CD4-positive, alpha-beta T cell treated with Interleukin-1 beta for 1 hour (primary cell): Measurements from ENCODE around the gene BATF2.
A peak's percentile ranks its signal among the peaks of the same experiment; 100 is the strongest.
"Not testable (repeated sequence)": the region's sequence is repeated elsewhere in the genome, so short reads cannot be mapped to it uniquely, and the experiment has no call there.

Experiments
- DNase-seq, 2 donors: peaks; one replicate each; pipeline ENCODE4 v3.0.0-alpha.2; 2020 to 2022

BATF2 gene

GRCh38 chr11:64996710-64997380, at the start of gene BATF2:
Gene BATF2 (minus strand): TSS chr11:64996971. CDS start chr11:64996914, 57 bp downstream.
- peak in 1 of 2 donors; percentile 52 for DNase-seq

- no peak for DNase-seq
Observed at GRCh38 chr11:65045728-65046127, 49.0 kb upstream of the BATF2 start.

GRCh38 chr11:65045061-65045460, 48.3 kb upstream of the BATF2 start:
- no peak for DNase-seq

- DNase-seq: peak in 1 of 2 donors; percentile 43
Observed at GRCh38 chr11:65043881-65044501, 47.2 kb upstream of the BATF2 start.

GRCh38 chr11:65042891-65043290, 46.1 kb upstream of the BATF2 start:
- DNase-seq: no peak

- peak; percentile 89 to 90 for DNase-seq
Observed at GRCh38 chr11:65040847-65041622, 44.3 kb upstream of the BATF2 start, which contains the start of gene SAC3D1. Gene SAC3D1 (plus strand): TSS chr11:65041210. CDS start chr11:65041293, 83 bp downstream.

- no peak for DNase-seq
Observed at GRCh38 chr11:65040520-65040846, 43.7 kb upstream of the BATF2 start.

GRCh38 chr11:65036931-65037330, 40.2 kb upstream of the BATF2 start:
- DNase-seq: no peak

GRCh38 chr11:65035579-65035978, 38.8 kb upstream of the BATF2 start:
- no peak for DNase-seq

- DNase-seq: no peak
Observed at GRCh38 chr11:65034423-65034822, 37.7 kb upstream of the BATF2 start.

- DNase-seq: no peak
Observed at GRCh38 chr11:65032216-65032615, 35.4 kb upstream of the BATF2 start.

- peak; percentile 91 to 96 for DNase-seq
Observed at GRCh38 chr11:65027213-65028067, 30.7 kb upstream of the BATF2 start, which contains the start of gene SNX15. Gene SNX15 (plus strand): TSS chr11:65027439. CDS start chr11:65027538, 99 bp downstream.

- no peak for DNase-seq
Observed at GRCh38 chr11:65026810-65027209, 30.0 kb upstream of the BATF2 start.

- DNase-seq: not testable (repeated sequence)
Observed at GRCh38 chr11:65023502-65023901, 26.7 kb upstream of the BATF2 start.

- no peak for DNase-seq
Observed at GRCh38 chr11:65021509-65021908, 24.7 kb upstream of the BATF2 start.

- no peak for DNase-seq
Observed at GRCh38 chr11:65021003-65021402, 24.2 kb upstream of the BATF2 start.

- no peak for DNase-seq
Observed at GRCh38 chr11:65019824-65020223, 23.1 kb upstream of the BATF2 start.

- no peak for DNase-seq
Observed at GRCh38 chr11:65017937-65018336, 21.2 kb upstream of the BATF2 start.

GRCh38 chr11:65016705-65017104, 19.9 kb upstream of the BATF2 start:
- no peak for DNase-seq

GRCh38 chr11:65014726-65015227, 18.0 kb upstream of the BATF2 start:
- DNase-seq: no peak

GRCh38 chr11:65013888-65014725, 17.3 kb upstream of the BATF2 start, which contains the start of gene ARL2:
Gene ARL2 (plus strand): TSS chr11:65014160. CDS start chr11:65014208, 48 bp downstream.
- peak; percentile 88 to 91 for DNase-seq
